ENCODE measurements around the gene GRAP2. TPM values are rescaled to one million over a fixed set of nuclear protein-coding genes. Genes with fewer than 3 reads are reported as not detected.
"Not testable (repeated sequence)": the region's sequence is repeated elsewhere in the genome, so short reads cannot be mapped to it uniquely, and the experiment has no call there.

Gene GRAP2
- total and polyA plus RNA-seq, 7 experiments from 2014 or later, result 55.2 to 156 (median 128) TPM

DNA sequence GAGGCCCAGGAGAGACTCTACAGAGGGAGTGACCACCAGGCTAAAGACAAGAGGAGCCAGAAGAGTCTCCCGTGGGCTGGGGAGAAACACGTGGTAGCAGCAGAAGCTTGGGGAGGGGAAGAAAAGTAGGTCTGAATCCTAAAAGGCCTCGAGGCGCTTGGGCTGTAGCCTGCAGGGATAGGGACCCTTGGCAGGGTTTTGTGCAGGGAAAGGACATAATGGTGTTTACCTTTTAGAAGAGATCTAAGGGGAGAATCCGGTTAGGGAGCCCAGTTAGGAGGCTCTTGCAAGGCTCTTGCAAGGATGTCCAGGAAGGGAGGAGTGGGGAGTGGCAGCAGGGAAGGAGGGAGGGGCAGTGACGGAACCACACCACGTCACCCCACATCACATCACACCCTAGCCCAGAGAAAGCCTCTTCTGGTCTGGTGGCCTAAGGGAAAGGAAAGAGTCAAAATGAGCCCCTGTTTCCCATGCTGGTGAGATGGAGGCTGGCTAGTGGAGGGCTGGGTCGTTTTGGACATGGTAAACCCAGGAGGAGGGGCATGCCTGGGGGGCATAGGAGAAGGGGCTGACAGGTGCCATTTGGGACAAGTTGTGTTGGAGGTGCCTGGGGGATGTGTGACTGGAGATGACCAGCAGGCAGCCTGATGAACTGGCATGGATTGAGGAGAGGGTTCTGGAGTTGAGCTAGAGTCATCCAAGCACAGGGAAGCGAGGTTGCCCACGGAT lies 87.7 kb downstream of the GRAP2 start:
- H3K9me3 Mint-ChIP-seq, result peaks cover 0 to 17% (median 0%) of the 10 kb centered on the region in 11 donors
- peaks cover 10 to 27% (median 19%) of the 10 kb centered on the region in 7 donors for H3K4me1 Mint-ChIP-seq
- H3K4me1 ChIP-seq (ENCODE audit: control insufficient read depth in 2 of 2, insufficient read depth in 2 of 2, low read length in 2 of 2), result peaks cover 0 to 10% of the 10 kb centered on the region in 2 donors
- ChIA-PET CTCF (no interaction called here), POLR2A (no interaction called here)
- no peak for DNase-seq
- H3K9me3 ChIP-seq (ENCODE audit: control insufficient read depth in 2 of 3, low read length in 3 of 3), result no peaks in the 10 kb centered on the region
- H3K27me3 Mint-ChIP-seq, result peaks cover 0 to 35% (median 0%) of the 10 kb centered on the region in 5 donors
- peak overlapping the region in 5 of 10 donors; percentile 22 to 66 (median 53) for H3K4me3 Mint-ChIP-seq
- H3K27me3 ChIP-seq (ENCODE audit: control insufficient read depth in 2 of 2, insufficient read depth in 2 of 2, low read length in 2 of 2), result no peaks in the 10 kb centered on the region
- no peak overlapping the region for H3K4me3 ChIP-seq (ENCODE audit: low read length)
- intact Hi-C loops (cut with micrococcal nuclease), result no loop called here
- H3K36me3 ChIP-seq (ENCODE audit: control insufficient read depth in 2 of 3, insufficient read depth in 3 of 3, low read length in 3 of 3), result no peaks in the 10 kb centered on the region
- H3K27ac ChIP-seq (ENCODE audit: low read depth, low read length), result no peak overlapping the region
- H3K27ac Mint-ChIP-seq, result peak overlapping the region in 5 of 9 donors; percentile 44 to 80 (median 74)
- no peak for ATAC-seq
- peaks cover 0 to 4% (median 0%) of the 10 kb centered on the region in 5 donors for H3K36me3 Mint-ChIP-seq

DNA sequence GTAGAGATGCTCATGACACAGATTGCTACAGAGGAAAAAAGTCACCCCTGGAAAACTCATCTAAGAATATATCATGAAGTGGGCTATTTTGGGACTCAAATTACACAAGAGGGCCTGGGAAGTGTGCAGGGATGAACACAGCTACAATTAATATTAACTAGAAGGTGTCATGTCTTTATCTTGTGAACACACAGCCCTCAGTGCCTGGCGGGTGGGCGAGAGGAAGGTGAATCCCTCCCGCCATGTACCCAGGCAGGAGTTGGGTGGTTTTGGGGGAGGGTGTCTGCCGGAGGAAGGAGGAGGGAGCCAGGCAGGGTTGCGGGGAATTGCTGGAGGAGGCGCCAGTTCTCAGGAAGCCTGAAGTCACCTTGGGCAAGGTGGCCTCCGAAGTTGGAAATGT lies 88.7 kb downstream of the GRAP2 start:
- POLR2A ChIA-PET, result interaction anchor here (0.7 to 1.0 kb wide), 2 partner anchors 47 to 389 kb away, joined by 3 to 4 read pairs; no protein-coding TSS in a partner anchor
- no peaks in the 10 kb centered on the region for H3K36me3 ChIP-seq (ENCODE audit: control insufficient read depth in 2 of 3, insufficient read depth in 3 of 3, low read length in 3 of 3)
- H3K4me3 ChIP-seq (ENCODE audit: low read length), result no peak overlapping the region
- intact Hi-C loops (cut with micrococcal nuclease), result no loop called here
- Mint-ChIP-seq H3K27ac (peak overlapping the region in 2 of 9 donors; percentile 41 to 67), H3K36me3 (peaks cover 0 to 2% (median 0%) of the 10 kb centered on the region in 5 donors), H3K9me3 (peaks cover 0 to 14% (median 0%) of the 10 kb centered on the region in 11 donors), H3K4me1 (peaks cover 13 to 27% (median 22%) of the 10 kb centered on the region in 7 donors), H3K27me3 (peaks cover 0 to 42% (median 6%) of the 10 kb centered on the region in 5 donors), H3K4me3 (peak overlapping the region in 1 of 10 donors; percentile 5)
- ATAC-seq (no peak), DNase-seq (no peak)
- H3K27me3 ChIP-seq (ENCODE audit: control insufficient read depth in 2 of 2, insufficient read depth in 2 of 2, low read length in 2 of 2), result no peaks in the 10 kb centered on the region
- H3K4me1 ChIP-seq (ENCODE audit: control insufficient read depth in 2 of 2, insufficient read depth in 2 of 2, low read length in 2 of 2), result peaks cover 0 to 16% of the 10 kb centered on the region in 2 donors
- H3K9me3 ChIP-seq (ENCODE audit: control insufficient read depth in 2 of 3, low read length in 3 of 3), result no peaks in the 10 kb centered on the region
- H3K27ac ChIP-seq (ENCODE audit: low read depth, low read length), result no peak overlapping the region
- CTCF ChIA-PET, result no interaction called here

DNA sequence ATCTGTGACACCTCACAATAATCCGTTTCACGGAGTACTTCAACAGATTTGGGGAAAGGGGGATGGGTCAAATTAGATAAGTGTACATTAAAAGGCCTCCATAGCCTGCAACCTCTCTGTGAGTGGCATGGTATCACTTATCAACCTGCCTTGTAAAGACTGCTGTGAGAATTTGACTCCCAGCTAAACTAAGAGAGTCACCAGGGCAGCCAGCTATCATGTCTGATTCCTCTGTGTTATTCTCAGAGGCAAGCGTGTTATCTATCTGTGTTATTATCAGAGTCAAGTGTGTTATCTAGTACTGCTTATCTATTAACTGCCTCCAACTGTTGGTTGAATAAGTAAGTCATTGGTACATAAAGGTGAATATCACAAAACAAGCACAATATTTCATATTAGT lies 89.8 kb downstream of the GRAP2 start:
- Histone ChIP-seq H3K4me1 (ENCODE audit: control insufficient read depth in 2 of 2, insufficient read depth in 2 of 2, low read length in 2 of 2) (peaks cover 0 to 10% of the 10 kb centered on the region in 2 donors), H3K27me3 (ENCODE audit: control insufficient read depth in 2 of 2, insufficient read depth in 2 of 2, low read length in 2 of 2) (peaks cover 0 to 3% of the 10 kb centered on the region in 2 donors), H3K27ac (ENCODE audit: low read depth, low read length) (no peak overlapping the region), H3K4me3 (ENCODE audit: low read length) (no peak overlapping the region), H3K36me3 (ENCODE audit: control insufficient read depth in 2 of 3, insufficient read depth in 3 of 3, low read length in 3 of 3) (no peaks in the 10 kb centered on the region), H3K9me3 (ENCODE audit: control insufficient read depth in 2 of 3, low read length in 3 of 3) (no peaks in the 10 kb centered on the region)
- DNase-seq (no peak), ATAC-seq (no peak)
- peaks cover 0 to 44% (median 6%) of the 10 kb centered on the region in 5 donors for H3K27me3 Mint-ChIP-seq
- H3K4me1 Mint-ChIP-seq, result peaks cover 6 to 20% (median 17%) of the 10 kb centered on the region in 7 donors
- H3K36me3 Mint-ChIP-seq, result no peaks in the 10 kb centered on the region
- no peak overlapping the region for H3K4me3 Mint-ChIP-seq
- intact Hi-C loops (cut with micrococcal nuclease), result no loop called here
- ChIA-PET POLR2A (no interaction called here), CTCF (interaction anchor here (1.3 kb wide), 1 partner anchor 34 kb away, joined by 3 read pairs; no protein-coding TSS in a partner anchor)
- peak overlapping the region in 2 of 9 donors; percentile 16 to 48 for H3K27ac Mint-ChIP-seq
- peaks cover 0 to 14% (median 0%) of the 10 kb centered on the region in 11 donors for H3K9me3 Mint-ChIP-seq

DNA sequence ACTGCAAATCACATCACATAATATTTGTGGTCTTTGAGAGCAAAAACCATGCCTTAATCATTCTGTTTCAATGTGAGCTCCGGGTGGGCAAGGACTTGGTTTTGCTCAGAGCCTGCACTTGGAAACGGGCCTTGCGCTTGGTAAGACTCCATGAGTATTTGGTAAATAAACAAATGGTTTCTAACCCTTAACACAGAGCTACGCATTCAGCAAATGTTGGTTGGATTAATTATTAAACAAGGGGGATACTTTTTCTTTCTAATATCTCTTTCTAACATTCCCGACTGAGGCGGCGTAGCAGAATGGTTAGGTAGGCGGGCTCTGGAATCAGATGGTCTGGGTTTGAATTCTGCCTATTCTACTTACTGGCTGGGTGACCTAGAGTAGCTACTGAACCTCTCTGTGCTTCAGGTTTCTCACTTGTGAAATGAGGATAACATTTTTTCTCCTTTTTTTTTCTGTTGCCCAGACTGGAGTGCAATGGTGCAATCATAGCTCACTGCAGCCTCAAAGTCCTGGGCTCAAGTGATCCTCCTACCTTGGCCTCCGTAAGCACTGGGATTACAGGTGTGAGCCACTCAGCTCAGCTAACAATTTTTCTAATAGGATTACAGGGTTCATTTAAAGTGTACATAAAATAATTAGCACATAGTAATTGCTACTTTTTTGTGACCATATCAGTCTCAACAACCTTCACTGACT lies 90.4 kb downstream of the GRAP2 start:
- no peak overlapping the region for H3K27ac ChIP-seq (ENCODE audit: low read depth, low read length)
- Mint-ChIP-seq H3K4me1 (peaks cover 3 to 19% (median 10%) of the 10 kb centered on the region in 7 donors), H3K9me3 (peaks cover 0 to 13% (median 0%) of the 10 kb centered on the region in 11 donors), H3K27me3 (peaks cover 0 to 50% (median 10%) of the 10 kb centered on the region in 5 donors), H3K36me3 (no peaks in the 10 kb centered on the region), H3K4me3 (no peak overlapping the region), H3K27ac (peak overlapping the region in 1 of 9 donors; percentile 16)
- CTCF ChIA-PET, result interaction anchor here (1.0 to 1.3 kb wide), 2 partner anchors 30 to 33 kb away, joined by 3 to 4 read pairs; no protein-coding TSS in a partner anchor
- POLR2A ChIA-PET, result interaction anchor here (0.9 to 1.3 kb wide), 2 partner anchors 11 to 13 kb away, joined by 3 read pairs; no protein-coding TSS in a partner anchor
- DNase-seq, result no peak
- no peak for ATAC-seq
- H3K4me3 ChIP-seq (ENCODE audit: low read length), result no peak overlapping the region
- H3K36me3 ChIP-seq (ENCODE audit: control insufficient read depth in 2 of 3, insufficient read depth in 3 of 3, low read length in 3 of 3), result no peaks in the 10 kb centered on the region
- intact Hi-C loops (cut with micrococcal nuclease), result no loop called here
- H3K4me1 ChIP-seq (ENCODE audit: control insufficient read depth in 2 of 2, insufficient read depth in 2 of 2, low read length in 2 of 2), result peaks cover 0 to 6% of the 10 kb centered on the region in 2 donors
- peaks cover 0 to 6% of the 10 kb centered on the region in 2 donors for H3K27me3 ChIP-seq (ENCODE audit: control insufficient read depth in 2 of 2, insufficient read depth in 2 of 2, low read length in 2 of 2)
- no peaks in the 10 kb centered on the region for H3K9me3 ChIP-seq (ENCODE audit: control insufficient read depth in 2 of 3, low read length in 3 of 3)

DNA sequence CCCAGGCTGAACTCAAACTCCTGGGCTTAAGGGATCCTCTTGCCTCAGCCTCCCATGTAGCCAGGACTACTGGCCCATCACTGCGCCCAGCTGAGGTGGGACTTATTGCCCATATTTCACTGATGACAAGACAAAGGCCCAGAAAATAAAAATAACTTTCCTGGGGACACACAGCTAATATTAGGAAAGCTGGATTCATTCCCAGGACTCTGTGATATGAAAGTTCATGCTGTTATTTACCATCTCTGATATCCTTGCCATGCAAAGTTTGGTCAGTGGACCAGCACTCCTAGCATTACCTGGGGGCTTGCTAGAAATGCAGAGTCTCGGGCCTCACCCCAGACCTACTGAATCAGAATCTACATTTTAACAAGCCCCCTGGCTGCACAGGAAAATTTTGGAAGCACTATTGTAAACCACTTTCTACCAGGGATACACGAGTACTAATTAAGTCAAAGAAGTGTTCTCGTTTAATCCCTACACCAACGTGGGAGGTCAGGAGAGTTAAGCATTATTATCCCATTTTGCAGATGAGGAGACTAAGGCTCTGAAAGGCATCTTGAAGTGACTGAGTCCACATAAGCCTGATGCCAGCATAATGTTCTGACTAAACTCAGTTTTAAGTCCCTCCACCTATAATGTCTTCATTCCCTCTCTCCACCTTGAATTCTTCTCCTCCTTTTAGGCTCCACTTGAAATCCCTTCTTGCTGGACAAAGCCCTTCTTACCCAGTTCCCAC lies 91.4 kb downstream of the GRAP2 start:
- intact Hi-C loops (cut with micrococcal nuclease), result no loop called here
- H3K9me3 ChIP-seq (ENCODE audit: control insufficient read depth in 2 of 3, low read length in 3 of 3), result no peaks in the 10 kb centered on the region
- Mint-ChIP-seq H3K9me3 (peaks cover 0 to 10% (median 0%) of the 10 kb centered on the region in 11 donors), H3K36me3 (no peaks in the 10 kb centered on the region), H3K4me1 (peaks cover 3 to 16% (median 8%) of the 10 kb centered on the region in 7 donors), H3K27ac (peak overlapping the region in 3 of 9 donors; percentile 39 to 53 (median 51)), H3K4me3 (no peak overlapping the region), H3K27me3 (peaks cover 0 to 59% (median 14%) of the 10 kb centered on the region in 5 donors)
- no peak overlapping the region for H3K4me3 ChIP-seq (ENCODE audit: low read length)
- ATAC-seq, result no peak
- no peak overlapping the region for H3K27ac ChIP-seq (ENCODE audit: low read depth, low read length)
- DNase-seq, result no peak
- H3K36me3 ChIP-seq (ENCODE audit: control insufficient read depth in 2 of 3, insufficient read depth in 3 of 3, low read length in 3 of 3), result no peaks in the 10 kb centered on the region
- POLR2A ChIA-PET, result interaction anchor here (0.9 to 1.3 kb wide), 2 partner anchors 12 kb away, joined by 3 read pairs; no protein-coding TSS in a partner anchor
- H3K4me1 ChIP-seq (ENCODE audit: control insufficient read depth in 2 of 2, insufficient read depth in 2 of 2, low read length in 2 of 2), result peaks cover 0 to 6% of the 10 kb centered on the region in 2 donors
- CTCF ChIA-PET, result interaction anchor here (1.0 kb wide), 1 partner anchor 29 kb away, joined by 4 read pairs; no protein-coding TSS in a partner anchor
- H3K27me3 ChIP-seq (ENCODE audit: control insufficient read depth in 2 of 2, insufficient read depth in 2 of 2, low read length in 2 of 2), result peaks cover 0 to 6% of the 10 kb centered on the region in 2 donors

DNA sequence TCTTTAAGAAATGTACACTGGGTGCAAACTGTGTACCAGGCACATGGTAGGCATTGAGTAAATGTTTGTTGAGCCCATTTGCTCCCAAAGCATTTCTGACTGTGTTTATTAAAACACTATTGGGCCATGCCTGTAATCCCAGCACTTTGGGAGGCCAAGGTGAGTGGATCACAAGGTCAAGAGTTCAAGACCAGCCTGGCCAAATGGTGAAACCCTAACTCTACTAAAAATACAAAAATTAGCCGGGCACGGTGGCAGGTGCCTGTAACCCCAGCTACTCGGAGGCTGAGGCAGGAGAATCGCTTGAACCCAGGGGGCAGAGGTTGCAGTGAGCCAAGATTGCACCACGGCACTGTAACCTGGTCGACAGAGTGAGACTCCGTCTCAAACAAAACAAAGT lies 92.0 kb downstream of the GRAP2 start:
- H3K4me1 Mint-ChIP-seq, result peaks cover 3 to 15% (median 8%) of the 10 kb centered on the region in 7 donors
- H3K4me3 Mint-ChIP-seq; ATAC-seq; H3K27me3 ChIP-seq (ENCODE audit: control insufficient read depth in 2 of 2, insufficient read depth in 2 of 2, low read length in 2 of 2); H3K4me3 ChIP-seq (ENCODE audit: low read length); H3K27ac ChIP-seq (ENCODE audit: low read depth, low read length); H3K36me3 Mint-ChIP-seq; H3K9me3 ChIP-seq (ENCODE audit: control insufficient read depth in 2 of 3, low read length in 3 of 3); CTCF ChIA-PET; intact Hi-C loops (cut with micrococcal nuclease); H3K4me1 ChIP-seq (ENCODE audit: control insufficient read depth in 2 of 2, insufficient read depth in 2 of 2, low read length in 2 of 2); H3K36me3 ChIP-seq (ENCODE audit: control insufficient read depth in 2 of 3, insufficient read depth in 3 of 3, low read length in 3 of 3); DNase-seq: not testable (repeated sequence)
- POLR2A ChIA-PET, result interaction anchor here (2.0 to 2.1 kb wide), 2 partner anchors 9 to 17 kb away, joined by 7 to 8 read pairs; no protein-coding TSS in a partner anchor
- peak overlapping the region in 5 of 9 donors; percentile 27 to 65 (median 51) for H3K27ac Mint-ChIP-seq
- H3K9me3 Mint-ChIP-seq, result peaks cover 0 to 10% (median 0%) of the 10 kb centered on the region in 11 donors
- peaks cover 0 to 62% (median 17%) of the 10 kb centered on the region in 5 donors for H3K27me3 Mint-ChIP-seq

Data from naive thymus-derived CD4-positive, alpha-beta T cell (primary cell).